Neural cell (in vitro differentiated cells): ENCODE results near the gene SUCLG2. TPM values are rescaled to one million over a fixed set of nuclear protein-coding genes. Genes with fewer than 3 reads are reported as not detected.

Experiments used
- H2AFZ ChIP-seq: fragments of 200-600, 300-800 bp; sonication (generic), shearing (Covaris generic); 2 replicates; pipeline ENCODE4 v1.6.0; 2014; ENCODE audit warnings: low read depth, mild to moderate bottlenecking, antibody characterized with exemption, low read length, moderate library complexity
- H3F3A ChIP-seq: fragments of 200-600 bp; shearing (Covaris generic); 2 replicates; pipeline ENCODE4 v1.6.1; 2016; ENCODE audit warnings: mild to moderate bottlenecking, moderate library complexity, mixed read lengths, antibody characterized with exemption, low read length; ENCODE audit not compliant: insufficient read depth, poor library complexity, severe bottlenecking
- H3K27ac ChIP-seq: fragments of 200-600, 300-800 bp; sonication (generic), shearing (Covaris generic); 2 replicates; pipeline ENCODE4 v1.5.1; 2014; ENCODE audit warnings: mild to moderate bottlenecking, low read length, moderate library complexity
- H3K27me3 ChIP-seq: fragments of 300-800, 200-600 bp; sonication (generic), shearing (Covaris generic); 2 replicates; pipeline ENCODE4 v1.6.0; 2014; ENCODE audit warnings: mild to moderate bottlenecking, low read depth, low read length, moderate library complexity; ENCODE audit not compliant: insufficient read depth
- H3K36me3 ChIP-seq: fragments of 300-800, 200-600 bp; sonication (generic), shearing (Covaris generic); 2 replicates; pipeline ENCODE4 v1.5.1; 2014; ENCODE audit warnings: mild to moderate bottlenecking, antibody characterized with exemption, low read length, moderate library complexity; ENCODE audit not compliant: insufficient read depth
- H3K4me2 ChIP-seq: fragments of 300-800, 200-600 bp; sonication (generic), shearing (Covaris generic); 2 replicates; pipeline ENCODE4 v1.6.0; 2014; ENCODE audit warnings: mild to moderate bottlenecking, low read length
- H3K4me3 ChIP-seq: fragments of 300-800, 200-600 bp; sonication (generic), shearing (Covaris generic); 2 replicates; pipeline ENCODE4 v1.5.1; 2014; ENCODE audit warnings: mild to moderate bottlenecking, low read length, moderate library complexity
- H3K79me2 ChIP-seq: fragments of 200-600 bp; shearing (Covaris generic); replicated peaks from 2 replicates; pipeline ENCODE4 v1.6.0; 2014; ENCODE audit warnings: mild to moderate bottlenecking, low read length, moderate library complexity; ENCODE audit not compliant: insufficient read depth
- H3K9ac ChIP-seq: fragments of 300-800, 200-600 bp; sonication (generic), shearing (Covaris generic); 2 replicates; pipeline ENCODE4 v1.6.1; 2016; ENCODE audit warnings: mild to moderate bottlenecking, low read length, mixed read lengths
- H3K9me2 ChIP-seq: fragments of 200-600 bp; shearing (Covaris generic); 2 replicates; pipeline ENCODE4 v1.6.1; 2016; ENCODE audit warnings: mild to moderate bottlenecking, low read length, mixed read lengths; ENCODE audit not compliant: insufficient read depth
- H3K9me3 ChIP-seq: fragments of 200-600, 300-800 bp; sonication (generic), shearing (Covaris generic); 2 replicates; pipeline ENCODE4 v1.6.1; 2016; ENCODE audit warnings: mild to moderate bottlenecking, mixed run types, low read length, moderate library complexity, mixed read lengths
- H4K20me1 ChIP-seq: fragments of 200-600 bp; shearing (Covaris generic); 2 replicates; pipeline ENCODE4 v1.6.1; 2016; ENCODE audit warnings: mild to moderate bottlenecking, mixed run types; ENCODE audit not compliant: insufficient read depth
- CTCF ChIP-seq: fragments of 450-650 bp; IDR thresholded peaks from 2 replicates; pipeline ENCODE4 v1.5.1; 2014; ENCODE audit warnings: antibody characterized with exemption, mild to moderate bottlenecking, moderate library complexity; ENCODE audit not compliant: poor library complexity, severe bottlenecking
- EP300 ChIP-seq: fragments of 450-650 bp; conservative IDR thresholded peaks from 2 replicates; pipeline ENCODE4 v1.6.1; 2014; ENCODE audit warnings: antibody characterized with exemption, mild to moderate bottlenecking, moderate library complexity; ENCODE audit not compliant: poor library complexity, severe bottlenecking
- EZH2 ChIP-seq: fragments of 200-600, 300-800 bp; shearing (Covaris generic), sonication (generic); IDR thresholded peaks from 2 replicates; pipeline ENCODE4 v1.6.1; 2014; ENCODE audit warnings: antibody characterized with exemption, low read length, borderline replicate concordance, mild to moderate bottlenecking; ENCODE audit not compliant: insufficient read depth, poor library complexity, severe bottlenecking
- MXI1 ChIP-seq: fragments of 450-650 bp; conservative IDR thresholded peaks from 2 replicates; pipeline ENCODE4 v1.6.1; 2014; ENCODE audit warnings: antibody characterized with exemption, mild to moderate bottlenecking; ENCODE audit not compliant: poor library complexity, severe bottlenecking
- POLR2AphosphoS5 ChIP-seq: IDR thresholded peaks from 2 replicates; pipeline ENCODE4 v1.6.1; 2012
- RAD21 ChIP-seq: fragments of 450-650 bp; conservative IDR thresholded peaks from 2 replicates; pipeline ENCODE4 v1.6.1; 2014; ENCODE audit warnings: antibody characterized with exemption, mild to moderate bottlenecking, moderate library complexity
- REST ChIP-seq: IDR thresholded peaks from 2 replicates; pipeline ENCODE4 v1.6.1; 2012; ENCODE audit warnings: borderline replicate concordance
- SMC3 ChIP-seq: fragments of 450-650 bp; conservative IDR thresholded peaks from 2 replicates; pipeline ENCODE4 v1.6.1; 2014; ENCODE audit warnings: antibody characterized with exemption, mild to moderate bottlenecking, moderate library complexity; ENCODE audit not compliant: poor library complexity
- TAF1 ChIP-seq: IDR thresholded peaks from 2 replicates; pipeline ENCODE4 v1.6.1; 2012; ENCODE audit warnings: low read depth
- polyA plus RNA-seq: library from polyadenylated mRNA; depleted of rRNA; stranded (reverse); fragments of >200 nt; gene quantifications from 2 replicates; pipeline ENCODE4 v1.2.3, GENCODE V29; 2014

Gene SUCLG2
- polyA plus RNA-seq, 1 donor from 2014 or later: 0.15 TPM

GRCh38 chr3:67641451-67641850 lies 13.0 kb downstream of the SUCLG2 start:
- Histone ChIP-seq H3K9me2 (no peaks in the 10 kb centered on the region), H4K20me1 (no peaks in the 10 kb centered on the region), H3K79me2 (no peaks in the 10 kb centered on the region), H3F3A (no peaks in the 10 kb centered on the region), H3K9ac (no peak overlapping the region), H2AFZ (no peak overlapping the region), H3K9me3 (no peaks in the 10 kb centered on the region), H3K4me2 (no peak overlapping the region), H3K27ac (no peak overlapping the region), H3K36me3 (no peaks in the 10 kb centered on the region), H3K4me3 (no peak overlapping the region), H3K27me3 (no peaks in the 10 kb centered on the region)
- no peak for TF ChIP-seq CTCF
- no peak for TF ChIP-seq TAF1
- TF ChIP-seq REST: no peak
- TF ChIP-seq EP300: no peak
- no peak for TF ChIP-seq EZH2
- no peak for TF ChIP-seq RAD21
- TF ChIP-seq MXI1: no peak
- TF ChIP-seq POLR2AphosphoS5: no peak

GRCh38 chr3:67640023-67640660 lies 14.3 kb downstream of the SUCLG2 start:
- Histone ChIP-seq H3F3A (no peaks in the 10 kb centered on the region), H3K27ac (no peak overlapping the region), H3K4me2 (no peak overlapping the region), H3K9ac (no peak overlapping the region), H3K4me3 (no peak overlapping the region), H2AFZ (no peak overlapping the region), H3K9me3 (no peaks in the 10 kb centered on the region), H3K36me3 (no peaks in the 10 kb centered on the region), H3K79me2 (no peaks in the 10 kb centered on the region), H3K9me2 (no peaks in the 10 kb centered on the region), H4K20me1 (no peaks in the 10 kb centered on the region), H3K27me3 (no peaks in the 10 kb centered on the region)
- no peak for TF ChIP-seq REST
- no peak for TF ChIP-seq EZH2
- TF ChIP-seq SMC3: no peak
- no peak for TF ChIP-seq TAF1
- TF ChIP-seq POLR2AphosphoS5: no peak
